SK-N-SH treated with all-trans-retinoic acid at 6 μM for 48 hours (cell line): Measurements from ENCODE around the gene CACNA1C.

ENCODE experiments used
- ATAC-seq: fragments of 200-7000 bp; cut with Tn5 transposase; 3 replicates; pipeline ENCODE4 v1.9.1; 2020; ENCODE audit warnings: mild to moderate bottlenecking, moderate library complexity
- ARNTL ChIP-seq: fragments of 450-650 bp; formaldehyde crosslinking; IDR thresholded peaks from 2 replicates; pipeline ENCODE4 v1.5.0; 2020; ENCODE audit warnings: low read depth, mild to moderate bottlenecking, moderate library complexity, borderline replicate concordance
- BACH2 ChIP-seq: fragments of 250-450 bp; sonication (Bioruptor Pico); IDR thresholded peaks from 2 replicates; pipeline ENCODE4 v1.9.0; 2021; ENCODE audit warnings: mild to moderate bottlenecking, borderline replicate concordance
- CSDC2 ChIP-seq: fragments of 250-450 bp; sonication (Bioruptor Pico); IDR thresholded peaks from 2 replicates; pipeline ENCODE4 v1.5.0; 2020; ENCODE audit warnings: mild to moderate bottlenecking, moderate library complexity
- ESRRG ChIP-seq: fragments of 250-450 bp; sonication (Bioruptor Pico); IDR thresholded peaks from 2 replicates; pipeline ENCODE4 v1.6.1; 2021; ENCODE audit warnings: mild to moderate bottlenecking
- GLIS3 ChIP-seq: fragments of 250-450 bp; sonication (Bioruptor Pico); IDR thresholded peaks from 2 replicates; pipeline ENCODE4 v1.5.0; 2020; ENCODE audit warnings: mild to moderate bottlenecking, moderate library complexity
- ISL1 ChIP-seq: fragments of 250-450 bp; sonication (Bioruptor Pico); IDR thresholded peaks from 2 replicates; pipeline ENCODE4 v2.1.2; 2022; ENCODE audit warnings: mild to moderate bottlenecking, moderate library complexity
- OSR1 ChIP-seq: fragments of 250-450 bp; sonication (Bioruptor Pico); IDR thresholded peaks from 2 replicates; pipeline ENCODE4 v1.8.0; 2022; ENCODE audit warnings: moderate library complexity, mild to moderate bottlenecking, inconsistent platforms
- PPARA ChIP-seq: fragments of 250-450 bp; sonication (Bioruptor Pico); IDR thresholded peaks from 2 replicates; pipeline ENCODE4 v1.5.0; 2020; ENCODE audit warnings: mild to moderate bottlenecking, borderline replicate concordance
- RARB ChIP-seq: fragments of 250-450 bp; sonication (Bioruptor Pico); IDR thresholded peaks from 2 replicates; pipeline ENCODE4 v1.8.0; 2021; ENCODE audit warnings: mild to moderate bottlenecking, moderate library complexity
- SNAI2 ChIP-seq: fragments of 250-450 bp; sonication (Bioruptor Pico); IDR thresholded peaks from 2 replicates; pipeline ENCODE4 v1.5.0; 2020; ENCODE audit warnings: mild to moderate bottlenecking, moderate library complexity
- TCF4 ChIP-seq: fragments of 250-450 bp; sonication (Bioruptor Pico); IDR thresholded peaks from 2 replicates; pipeline ENCODE4 v1.8.0; 2021; ENCODE audit warnings: mild to moderate bottlenecking, moderate library complexity, borderline replicate concordance
- TOX ChIP-seq: fragments of 250-450 bp; sonication (Bioruptor Pico); IDR thresholded peaks from 2 replicates; pipeline ENCODE4 v1.8.0; 2021; ENCODE audit warnings: mild to moderate bottlenecking, moderate library complexity, borderline replicate concordance
- ZC3H10 ChIP-seq: fragments of 250-450 bp; sonication (Bioruptor Pico); IDR thresholded peaks from 2 replicates; pipeline ENCODE4 v1.5.1; 2021; ENCODE audit warnings: mild to moderate bottlenecking, moderate library complexity
- ZFP3 ChIP-seq: fragments of 250-450 bp; sonication (Bioruptor Pico); IDR thresholded peaks from 2 replicates; pipeline ENCODE4 v1.5.0; 2020; ENCODE audit warnings: mild to moderate bottlenecking, moderate library complexity
- ZFP30 ChIP-seq: fragments of 450-650 bp; formaldehyde crosslinking; IDR thresholded peaks from 2 replicates; pipeline ENCODE4 v1.5.0; 2022; ENCODE audit warnings: mild to moderate bottlenecking, moderate library complexity
- ZNF565 ChIP-seq: fragments of 450-650 bp; formaldehyde crosslinking; conservative IDR thresholded peaks from 2 replicates; pipeline ENCODE4 v1.5.0; 2020; ENCODE audit warnings: low read depth, mild to moderate bottlenecking, moderate library complexity
- ZNF70 ChIP-seq: fragments of 450-650 bp; formaldehyde crosslinking; IDR thresholded peaks from 2 replicates; pipeline ENCODE4 v1.5.0; 2020; ENCODE audit warnings: mild to moderate bottlenecking, moderate library complexity
- ZNF8 ChIP-seq: fragments of 450-650 bp; formaldehyde crosslinking; IDR thresholded peaks from 2 replicates; pipeline ENCODE4 v1.5.0; 2020; ENCODE audit warnings: mild to moderate bottlenecking, moderate library complexity
- TF ChIP-seq, protein P1 (sequence below): fragments of 250-450 bp; sonication (Bioruptor Pico); IDR thresholded peaks from 2 replicates; pipeline ENCODE4 v1.8.0; 2021; ENCODE audit warnings: low read depth, mild to moderate bottlenecking, moderate library complexity, borderline replicate concordance
- TF ChIP-seq, protein P2 (sequence below): fragments of 250-450 bp; sonication (Bioruptor Pico); IDR thresholded peaks from 2 replicates; pipeline ENCODE4 v1.8.0; 2020; ENCODE audit warnings: mild to moderate bottlenecking, moderate library complexity, borderline replicate concordance
- TF ChIP-seq, protein P3 (sequence below): fragments of 250-450 bp; sonication (Bioruptor Pico); IDR thresholded peaks from 2 replicates; pipeline ENCODE4 v1.5.0; 2020; ENCODE audit warnings: mild to moderate bottlenecking, moderate library complexity
- TF ChIP-seq, protein P4 (sequence below): fragments of 250-450 bp; sonication (Bioruptor Pico); IDR thresholded peaks from 2 replicates; pipeline ENCODE4 v1.5.1; 2020; ENCODE audit warnings: low read depth, mild to moderate bottlenecking, moderate library complexity

CACNA1C gene

DNA sequence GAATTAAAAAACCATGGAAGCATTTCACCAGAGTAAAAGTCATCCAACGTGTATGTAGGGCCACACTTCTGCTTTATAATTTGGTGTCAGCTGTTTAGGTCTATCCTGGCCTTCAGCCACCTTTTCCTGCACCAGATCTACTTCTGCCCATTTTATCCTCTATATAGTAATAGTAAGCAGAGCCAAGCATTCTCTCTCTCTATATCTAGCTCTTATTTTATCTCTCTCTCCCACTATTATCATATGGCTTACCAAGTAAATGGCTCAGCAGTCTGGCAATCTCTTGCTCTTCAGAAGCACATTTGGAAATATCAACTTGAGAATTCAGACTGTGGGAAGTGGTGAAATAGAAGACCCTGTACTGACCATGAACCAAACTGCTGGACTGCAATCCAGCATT lies 657.9 kb downstream of the CACNA1C start:
- no peak for TF ChIP-seq ZNF565 (CRISPR knock-in tag)
- TF ChIP-seq, protein P1, sequence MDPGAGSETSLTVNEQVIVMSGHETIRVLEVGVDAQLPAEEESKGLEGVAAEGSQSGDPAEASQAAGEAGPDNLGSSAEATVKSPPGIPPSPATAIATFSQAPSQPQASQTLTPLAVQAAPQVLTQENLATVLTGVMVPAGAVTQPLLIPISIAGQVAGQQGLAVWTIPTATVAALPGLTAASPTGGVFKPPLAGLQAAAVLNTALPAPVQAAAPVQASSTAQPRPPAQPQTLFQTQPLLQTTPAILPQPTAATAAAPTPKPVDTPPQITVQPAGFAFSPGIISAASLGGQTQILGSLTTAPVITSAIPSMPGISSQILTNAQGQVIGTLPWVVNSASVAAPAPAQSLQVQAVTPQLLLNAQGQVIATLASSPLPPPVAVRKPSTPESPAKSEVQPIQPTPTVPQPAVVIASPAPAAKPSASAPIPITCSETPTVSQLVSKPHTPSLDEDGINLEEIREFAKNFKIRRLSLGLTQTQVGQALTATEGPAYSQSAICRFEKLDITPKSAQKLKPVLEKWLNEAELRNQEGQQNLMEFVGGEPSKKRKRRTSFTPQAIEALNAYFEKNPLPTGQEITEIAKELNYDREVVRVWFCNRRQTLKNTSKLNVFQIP, result no peak
- no peak for TF ChIP-seq ARNTL (CRISPR knock-in tag)
- no peak for TF ChIP-seq ZC3H10 (CRISPR knock-in tag)
- TF ChIP-seq, protein P2, sequence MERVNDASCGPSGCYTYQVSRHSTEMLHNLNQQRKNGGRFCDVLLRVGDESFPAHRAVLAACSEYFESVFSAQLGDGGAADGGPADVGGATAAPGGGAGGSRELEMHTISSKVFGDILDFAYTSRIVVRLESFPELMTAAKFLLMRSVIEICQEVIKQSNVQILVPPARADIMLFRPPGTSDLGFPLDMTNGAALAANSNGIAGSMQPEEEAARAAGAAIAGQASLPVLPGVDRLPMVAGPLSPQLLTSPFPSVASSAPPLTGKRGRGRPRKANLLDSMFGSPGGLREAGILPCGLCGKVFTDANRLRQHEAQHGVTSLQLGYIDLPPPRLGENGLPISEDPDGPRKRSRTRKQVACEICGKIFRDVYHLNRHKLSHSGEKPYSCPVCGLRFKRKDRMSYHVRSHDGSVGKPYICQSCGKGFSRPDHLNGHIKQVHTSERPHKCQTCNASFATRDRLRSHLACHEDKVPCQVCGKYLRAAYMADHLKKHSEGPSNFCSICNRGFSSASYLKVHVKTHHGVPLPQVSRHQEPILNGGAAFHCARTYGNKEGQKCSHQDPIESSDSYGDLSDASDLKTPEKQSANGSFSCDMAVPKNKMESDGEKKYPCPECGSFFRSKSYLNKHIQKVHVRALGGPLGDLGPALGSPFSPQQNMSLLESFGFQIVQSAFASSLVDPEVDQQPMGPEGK, result no peak
- TF ChIP-seq, protein P3, sequence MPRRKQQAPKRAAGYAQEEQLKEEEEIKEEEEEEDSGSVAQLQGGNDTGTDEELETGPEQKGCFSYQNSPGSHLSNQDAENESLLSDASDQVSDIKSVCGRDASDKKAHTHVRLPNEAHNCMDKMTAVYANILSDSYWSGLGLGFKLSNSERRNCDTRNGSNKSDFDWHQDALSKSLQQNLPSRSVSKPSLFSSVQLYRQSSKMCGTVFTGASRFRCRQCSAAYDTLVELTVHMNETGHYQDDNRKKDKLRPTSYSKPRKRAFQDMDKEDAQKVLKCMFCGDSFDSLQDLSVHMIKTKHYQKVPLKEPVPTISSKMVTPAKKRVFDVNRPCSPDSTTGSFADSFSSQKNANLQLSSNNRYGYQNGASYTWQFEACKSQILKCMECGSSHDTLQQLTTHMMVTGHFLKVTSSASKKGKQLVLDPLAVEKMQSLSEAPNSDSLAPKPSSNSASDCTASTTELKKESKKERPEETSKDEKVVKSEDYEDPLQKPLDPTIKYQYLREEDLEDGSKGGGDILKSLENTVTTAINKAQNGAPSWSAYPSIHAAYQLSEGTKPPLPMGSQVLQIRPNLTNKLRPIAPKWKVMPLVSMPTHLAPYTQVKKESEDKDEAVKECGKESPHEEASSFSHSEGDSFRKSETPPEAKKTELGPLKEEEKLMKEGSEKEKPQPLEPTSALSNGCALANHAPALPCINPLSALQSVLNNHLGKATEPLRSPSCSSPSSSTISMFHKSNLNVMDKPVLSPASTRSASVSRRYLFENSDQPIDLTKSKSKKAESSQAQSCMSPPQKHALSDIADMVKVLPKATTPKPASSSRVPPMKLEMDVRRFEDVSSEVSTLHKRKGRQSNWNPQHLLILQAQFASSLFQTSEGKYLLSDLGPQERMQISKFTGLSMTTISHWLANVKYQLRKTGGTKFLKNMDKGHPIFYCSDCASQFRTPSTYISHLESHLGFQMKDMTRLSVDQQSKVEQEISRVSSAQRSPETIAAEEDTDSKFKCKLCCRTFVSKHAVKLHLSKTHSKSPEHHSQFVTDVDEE (CRISPR knock-in tag), result no peak
- TF ChIP-seq OSR1 (CRISPR knock-in tag), result no peak
- no peak for TF ChIP-seq ZFP30 (CRISPR knock-in tag)
- no peak for TF ChIP-seq ESRRG (CRISPR knock-in tag)
- TF ChIP-seq GLIS3, result no peak
- TF ChIP-seq PPARA (CRISPR knock-in tag), result no peak
- no peak for TF ChIP-seq ISL1
- no peak for TF ChIP-seq RARB (CRISPR knock-in tag)
- TF ChIP-seq TOX, result no peak
- TF ChIP-seq, protein P4, sequence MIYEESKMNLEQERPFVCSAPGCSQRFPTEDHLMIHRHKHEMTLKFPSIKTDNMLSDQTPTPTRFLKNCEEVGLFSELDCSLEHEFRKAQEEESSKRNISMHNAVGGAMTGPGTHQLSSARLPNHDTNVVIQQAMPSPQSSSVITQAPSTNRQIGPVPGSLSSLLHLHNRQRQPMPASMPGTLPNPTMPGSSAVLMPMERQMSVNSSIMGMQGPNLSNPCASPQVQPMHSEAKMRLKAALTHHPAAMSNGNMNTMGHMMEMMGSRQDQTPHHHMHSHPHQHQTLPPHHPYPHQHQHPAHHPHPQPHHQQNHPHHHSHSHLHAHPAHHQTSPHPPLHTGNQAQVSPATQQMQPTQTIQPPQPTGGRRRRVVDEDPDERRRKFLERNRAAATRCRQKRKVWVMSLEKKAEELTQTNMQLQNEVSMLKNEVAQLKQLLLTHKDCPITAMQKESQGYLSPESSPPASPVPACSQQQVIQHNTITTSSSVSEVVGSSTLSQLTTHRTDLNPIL (CRISPR knock-in tag), result no peak
- no peak for ATAC-seq

DNA sequence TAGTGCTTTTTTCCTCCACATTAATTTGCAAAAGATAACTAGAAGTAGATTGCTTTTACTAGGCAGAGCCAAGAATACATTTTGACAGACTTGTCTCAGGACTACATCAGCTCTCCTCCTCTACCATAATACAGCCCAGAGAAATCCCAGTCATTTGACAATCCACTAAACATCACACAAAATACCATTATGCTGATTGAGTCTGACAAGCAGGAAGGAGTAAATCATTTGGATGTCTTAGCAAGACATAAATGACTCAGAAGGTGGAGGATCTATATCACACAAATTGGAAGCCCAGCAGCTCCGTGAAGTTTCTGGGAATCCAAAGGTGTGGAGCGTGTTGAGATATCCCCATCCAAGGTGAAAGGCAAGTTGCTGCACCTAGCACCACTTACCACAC lies 666.6 kb downstream of the CACNA1C start:
- no peak for ATAC-seq
- TF ChIP-seq, protein P3 (CRISPR knock-in tag), result no peak
- TF ChIP-seq, protein P4 (CRISPR knock-in tag), result no peak
- TF ChIP-seq TCF4 (CRISPR knock-in tag), result no peak
- no peak for TF ChIP-seq GLIS3
- TF ChIP-seq, protein P2, result no peak
- no peak for TF ChIP-seq ZNF8 (CRISPR knock-in tag)
- no peak for TF ChIP-seq RARB (CRISPR knock-in tag)
- no peak for TF ChIP-seq ZNF565 (CRISPR knock-in tag)
- TF ChIP-seq CSDC2 (CRISPR knock-in tag), result no peak
- TF ChIP-seq BACH2 (CRISPR knock-in tag), result no peak
- TF ChIP-seq SNAI2 (CRISPR knock-in tag), result no peak
- no peak for TF ChIP-seq OSR1 (CRISPR knock-in tag)
- TF ChIP-seq ZNF70 (CRISPR knock-in tag), result no peak
- no peak for TF ChIP-seq PPARA (CRISPR knock-in tag)
- no peak for TF ChIP-seq ZFP3 (CRISPR knock-in tag)
